Panc1 (cell line): ENCODE results near the gene TOGARAM1. TPM values are rescaled to one million over a fixed set of nuclear protein-coding genes. Genes with fewer than 3 reads are reported as not detected.

Source experiments
- ATAC-seq: fragments of 200-7000 bp; cut with Tn5 transposase; 2 replicates; pipeline ENCODE4 v1.9.1; 2020; ENCODE audit warnings: mild to moderate bottlenecking, moderate library complexity
- BruUV-seq: library from RNA; stranded (reverse); fragments of 400-500 nt; replicated peaks from 2 replicates; lab custom pipeline; 2021; lab: Mats Ljungman, UMichigan
- CTCF ChIA-PET: fragments of 300-600 bp; sonication (Branson Sonifier 250); formaldehyde crosslinking; loops from one replicate; lab custom pipeline; 2022; ENCODE audit warnings: antibody characterized with exemption; lab: Charles Lee
- POLR2A ChIA-PET: fragments of 300-600 bp; sonication (Branson Sonifier 250); formaldehyde crosslinking; loops from one replicate; lab custom pipeline; 2022; ENCODE audit warnings: antibody characterized with exemption; lab: Charles Lee
- DNase-seq: peaks from one replicate; pipeline ENCODE4 v3.0.0-alpha.2; 2010; ENCODE audit warnings: low read depth, low spot score
- H3K27ac ChIP-seq: 2 replicates; pipeline ENCODE4 v1.5.1; 2011; ENCODE audit warnings: mild to moderate bottlenecking, low read length, inconsistent platforms
- H3K27me3 ChIP-seq: fragments of 200-500 bp; sonication (Bioruptor generic); 2 replicates; pipeline ENCODE4 v1.6.0; 2014; ENCODE audit warnings: low read length, inconsistent platforms; ENCODE audit not compliant: control insufficient read depth, insufficient read depth
- H3K36me3 ChIP-seq: fragments of 200-500 bp; sonication (Bioruptor generic); 2 replicates; pipeline ENCODE4 v1.5.1; 2014; ENCODE audit warnings: inconsistent platforms, mild to moderate bottlenecking, low read length, moderate library complexity; ENCODE audit not compliant: control insufficient read depth, insufficient read depth
- H3K4me1 ChIP-seq: 2 replicates; pipeline ENCODE4 v1.5.1; 2011; ENCODE audit warnings: inconsistent platforms, mild to moderate bottlenecking, low read length, moderate library complexity; ENCODE audit not compliant: control insufficient read depth, insufficient read depth
- H3K4me3 ChIP-seq, 2 experiments: 2 replicates each; pipeline ENCODE4 v1.5.1; 2011 to 2012; ENCODE audit warnings: low read depth in 2 of 2, low read length in 2 of 2, mild to moderate bottlenecking in 2 of 2, inconsistent platforms in 1 of 2, moderate library complexity in 1 of 2
- H3K9me3 ChIP-seq: fragments of 200-500 bp; sonication (Bioruptor generic); 2 replicates; pipeline ENCODE4 v1.5.1; 2014; ENCODE audit warnings: low read depth, mild to moderate bottlenecking, inconsistent platforms, low read length, moderate library complexity; ENCODE audit not compliant: control insufficient read depth, insufficient read depth
- CTCF ChIP-seq: fragments of 450-650 bp; IDR thresholded peaks from 2 replicates; pipeline ENCODE4 v1.5.1; 2017; ENCODE audit warnings: mild to moderate bottlenecking
- POLR2AphosphoS5 ChIP-seq: IDR thresholded peaks from 2 replicates; pipeline ENCODE4 v1.6.1; 2012; ENCODE audit warnings: mild to moderate bottlenecking, low read depth, low read length, moderate library complexity
- REST ChIP-seq, 2 experiments: IDR thresholded peaks; 2 replicates each; pipeline ENCODE4 v1.6.1; 2011 to 2012; ENCODE audit warnings: low read depth in 2 of 2, control low read depth in 1 of 2, low read length in 1 of 2, mild to moderate bottlenecking in 1 of 2, moderate library complexity in 1 of 2; ENCODE audit not compliant: insufficient read depth in 1 of 2
- SIN3A ChIP-seq: IDR thresholded peaks from 2 replicates; pipeline ENCODE4 v1.6.1; 2012; ENCODE audit warnings: low read depth, mild to moderate bottlenecking, low read length, moderate library complexity, borderline replicate concordance; ENCODE audit not compliant: insufficient read depth
- TCF7L2 ChIP-seq: IDR thresholded peaks from 2 replicates; pipeline ENCODE4 v1.6.1; 2011; ENCODE audit warnings: mild to moderate bottlenecking, low read depth, low read length, inconsistent platforms
- in situ Hi-C: cut with HindIII; loops from 2 replicates; pipeline ENCODE4 v1.10.0; 2016; ENCODE audit warnings: low sequenced_read_pairs, low pct_unique_long_range_greater_than_20kb
- intact Hi-C: fragments of 100-400 bp; cut with micrococcal nuclease; formaldehyde crosslinking; loops from one replicate; pipeline ENCODE4 v1.10.0; 2022; ENCODE audit not compliant: unreplicated experiment
- total RNA-seq: library from RNA; stranded (reverse); gene quantifications from one replicate; pipeline ENCODE4 v1.2.1, GENCODE V29; 2021; ENCODE audit not compliant: unreplicated experiment

TOGARAM1 gene
- total RNA-seq, 1 experiment from 2014 or later = 11.6 TPM

GRCh38 chr14:45051896-45052295, 89.9 kb downstream of the TOGARAM1 start:
- Histone ChIP-seq H3K36me3 (no peaks in the 10 kb centered on the region), H3K27ac (no peak overlapping the region), H3K27me3 (no peaks in the 10 kb centered on the region), H3K9me3 (no peaks in the 10 kb centered on the region), H3K4me1 (no peaks in the 10 kb centered on the region), H3K4me3 (no peak overlapping the region)
- in situ Hi-C loops (no loop called here), intact Hi-C loops (no loop called here)
- DNase-seq (no peak), ATAC-seq (no peak)
- BruUV-seq = no TSS peak
- TF ChIP-seq CTCF (no peak), POLR2AphosphoS5 (no peak), SIN3A (no peak), TCF7L2 (no peak), REST (IDR thresholded peaks at IDR 0.05; ENCODE audit: insufficient read depth in 1 of 2, low read depth in 2 of 2, low read length in 1 of 2) (no peak)
- ChIA-PET CTCF (no interaction called here), POLR2A (no interaction called here)

- CTCF ChIA-PET = no interaction called here
- ATAC-seq = no peak
- in situ Hi-C loops = no loop called here
These were observed 95.4 kb downstream of the TOGARAM1 start for GRCh38 chr14:45057349-45057748.

More at GRCh38 chr14:45057349-45057748, 95.4 kb downstream of the TOGARAM1 start:
- H3K4me1 ChIP-seq = no peaks in the 10 kb centered on the region
- no peak overlapping the region for H3K27ac ChIP-seq
- H3K9me3 ChIP-seq = no peaks in the 10 kb centered on the region
- POLR2A ChIA-PET = no interaction called here
- no TSS peak for BruUV-seq
- H3K27me3 ChIP-seq = no peaks in the 10 kb centered on the region
- no peaks in the 10 kb centered on the region for H3K36me3 ChIP-seq
- intact Hi-C loops = no loop called here
- DNase-seq = no peak
- no peak overlapping the region for H3K4me3 ChIP-seq
- TF ChIP-seq POLR2AphosphoS5 = no peak
- TF ChIP-seq CTCF = no peak
- TF ChIP-seq TCF7L2 = no peak
- no peak for TF ChIP-seq SIN3A
- no peak for TF ChIP-seq REST (IDR thresholded peaks at IDR 0.05; ENCODE audit: insufficient read depth in 1 of 2, low read depth in 2 of 2, low read length in 1 of 2)
